GM12891 (cell line): ENCODE measurements around the gene KDM3B.
A peak's percentile ranks its signal among the peaks of the same experiment; 100 is the strongest.

Experiments used
- DNase-seq: peaks from one replicate; pipeline ENCODE4 v3.0.0; 2011; ENCODE audit warnings: low spot score; ENCODE audit not compliant: insufficient read length
- FAIRE-seq: peaks from 2 replicates; lab custom pipeline; 2011; peaks lifted over from hg19 to GRCh38; lab: Jason Lieb, UNC
- PAX5 ChIP-seq: IDR thresholded peaks from 2 replicates; pipeline ENCODE4 v1.6.1; 2011; ENCODE audit warnings: low read length, moderate library complexity, mild to moderate bottlenecking; ENCODE audit not compliant: insufficient read depth, severe bottlenecking
- POLR2A ChIP-seq: IDR thresholded peaks from 2 replicates; pipeline ENCODE4 v1.6.1; 2011; ENCODE audit warnings: low read depth, low read length, control low read depth
- POLR2AphosphoS5 ChIP-seq: IDR thresholded peaks from 2 replicates; pipeline ENCODE4 v1.6.1; 2011; ENCODE audit warnings: low read depth, low read length, control low read depth
- POU2F2 ChIP-seq: IDR thresholded peaks from 2 replicates; pipeline ENCODE4 v1.6.1; 2011; ENCODE audit warnings: low read depth, mild to moderate bottlenecking, control low read depth, low read length, moderate library complexity
- SPI1 ChIP-seq: IDR thresholded peaks from 2 replicates; pipeline ENCODE4 v1.6.1; 2011; ENCODE audit warnings: low read depth, low read length, control low read depth
- TAF1 ChIP-seq: IDR thresholded peaks from 2 replicates; pipeline ENCODE4 v1.6.1; 2011; ENCODE audit warnings: low read depth, low read length, control low read depth

The KDM3B gene

GRCh38 chr5:138351056-138351455 lies 1.4 kb upstream of the KDM3B start:
- no peak for FAIRE-seq
- no peak for TF ChIP-seq POLR2A
- no peak for TF ChIP-seq POLR2AphosphoS5
- TF ChIP-seq POU2F2, result no peak
- TF ChIP-seq PAX5, result no peak
- no peak for TF ChIP-seq TAF1
- no peak for TF ChIP-seq SPI1
- DNase-seq, result no peak

- FAIRE-seq (no peak), DNase-seq (no peak)
- TF ChIP-seq POLR2AphosphoS5 (no peak), SPI1 (no peak), POLR2A (no peak), POU2F2 (no peak), PAX5 (no peak), TAF1 (no peak)
These were observed 968 bp upstream of the KDM3B start for GRCh38 chr5:138351517-138351916.

GRCh38 chr5:138352722-138353559 lies 456 bp downstream of the KDM3B start:
- DNase-seq (peak; percentile 58), FAIRE-seq (no peak)
- TF ChIP-seq TAF1 (no peak; the same call in 1 of the 2 replicates), POLR2AphosphoS5 (peak; percentile 51; the same call in 1 of the 2 replicates), POU2F2 (0 out of 2 replicates have a peak, but pooled peaks have one; percentile 1), POLR2A (no peak; the same call in 1 of the 2 replicates), PAX5 (no peak), SPI1 (no peak)

GRCh38 chr5:138353560-138354080 lies 1.1 kb downstream of the KDM3B start:
- FAIRE-seq (peak; percentile 68), DNase-seq (no peak)
- no peak for TF ChIP-seq SPI1
- TF ChIP-seq POLR2A, result no peak
- TF ChIP-seq TAF1, result no peak
- TF ChIP-seq PAX5, result no peak
- TF ChIP-seq POU2F2, result no peak
- TF ChIP-seq POLR2AphosphoS5, result no peak

- FAIRE-seq (no peak), DNase-seq (no peak)
- TF ChIP-seq TAF1 (no peak), POLR2AphosphoS5 (no peak), POU2F2 (no peak), SPI1 (no peak), PAX5 (no peak), POLR2A (no peak)
These were observed 1.9 kb downstream of the KDM3B start for GRCh38 chr5:138354387-138354786.

- FAIRE-seq (peak; percentile 95), DNase-seq (no peak)
- no peak for TF ChIP-seq POU2F2
These were observed 2.5 kb downstream of the KDM3B start for GRCh38 chr5:138354926-138355378.

GRCh38 chr5:138359621-138360020 lies 7.1 kb downstream of the KDM3B start:
- TF ChIP-seq POU2F2, result no peak
- TF ChIP-seq PAX5, result no peak
- no peak for TF ChIP-seq POLR2A
- no peak for TF ChIP-seq SPI1
- TF ChIP-seq POLR2AphosphoS5, result no peak
- no peak for TF ChIP-seq TAF1
- FAIRE-seq (no peak), DNase-seq (no peak)

GRCh38 chr5:138360941-138361452 lies 8.5 kb downstream of the KDM3B start:
- FAIRE-seq (no peak), DNase-seq (no peak)
- no peak for TF ChIP-seq POLR2A
- TF ChIP-seq POU2F2, result no peak
- no peak for TF ChIP-seq SPI1
- TF ChIP-seq TAF1, result no peak
- TF ChIP-seq POLR2AphosphoS5, result no peak
- TF ChIP-seq PAX5, result no peak

- TF ChIP-seq POU2F2 (no peak), POLR2AphosphoS5 (no peak), TAF1 (no peak)
- DNase-seq (no peak), FAIRE-seq (no peak)
These were observed 12.1 kb downstream of the KDM3B start for GRCh38 chr5:138364576-138364975.

- TF ChIP-seq POLR2A, result no peak
- peak; percentile 25; the same call in 1 of the 2 replicates for TF ChIP-seq SPI1
- DNase-seq (no peak), FAIRE-seq (peak; percentile 57)
These were observed 14.3 kb downstream of the KDM3B start for GRCh38 chr5:138366632-138367382.
